Osteoblast (primary cell): ENCODE measurements around the gene ERC1. TPM values are rescaled to one million over a fixed set of nuclear protein-coding genes. Genes with fewer than 3 reads are reported as not detected.

Source experiments
- DNase-seq: peaks from one replicate; pipeline ENCODE4 v3.0.0; 2011; ENCODE audit warnings: low spot score, mixed read lengths; ENCODE audit not compliant: insufficient read length; ENCODE audit errors: missing footprints
- H2AFZ ChIP-seq: 2 replicates; pipeline ENCODE4 v1.6.0; 2011; ENCODE audit warnings: mild to moderate bottlenecking, low read length
- H3K27ac ChIP-seq: 2 replicates; pipeline ENCODE4 v1.5.1; 2011; ENCODE audit warnings: mild to moderate bottlenecking, low read depth, low read length, moderate library complexity
- H3K27me3 ChIP-seq: 2 replicates; pipeline ENCODE4 v1.6.0; 2012; ENCODE audit warnings: mild to moderate bottlenecking, control low read depth, inconsistent platforms, low read length, moderate library complexity; ENCODE audit not compliant: insufficient read depth
- H3K36me3 ChIP-seq: 2 replicates; pipeline ENCODE4 v1.5.1; 2011; ENCODE audit warnings: mild to moderate bottlenecking, low read length, control low read depth, moderate library complexity; ENCODE audit not compliant: insufficient read depth
- H3K4me1 ChIP-seq: 2 replicates; pipeline ENCODE4 v1.5.1; 2011; ENCODE audit warnings: mild to moderate bottlenecking, low read length, control low read depth, moderate library complexity; ENCODE audit not compliant: insufficient read depth
- H3K4me2 ChIP-seq: 2 replicates; pipeline ENCODE4 v1.6.0; 2011; ENCODE audit warnings: mild to moderate bottlenecking, low read length; ENCODE audit not compliant: insufficient read depth
- H3K4me3 ChIP-seq: fragments of 200-600 bp; sonication (generic); 3 replicates; pipeline ENCODE4 v1.5.1; 2012; ENCODE audit warnings: mild to moderate bottlenecking, low read length, inconsistent platforms; ENCODE audit not compliant: insufficient read depth
- H3K79me2 ChIP-seq: 2 replicates; pipeline ENCODE4 v1.6.0; 2012; ENCODE audit warnings: mild to moderate bottlenecking, low read length, control low read depth, inconsistent platforms; ENCODE audit not compliant: insufficient read depth
- H3K9me3 ChIP-seq: 2 replicates; pipeline ENCODE4 v1.5.1; 2011; ENCODE audit warnings: low read depth, low read length, control low read depth
- H4K20me1 ChIP-seq: 2 replicates; pipeline ENCODE4 v1.6.0; 2012; ENCODE audit warnings: mild to moderate bottlenecking, low read length, control low read depth; ENCODE audit not compliant: insufficient read depth
- total RNA-seq: library from RNA; depleted of rRNA; stranded (reverse); fragments of >200 nt; gene quantifications from 2 replicates; pipeline ENCODE4 v1.2.3, GENCODE V29; 2012
- TF ChIP-seq, protein P1 (sequence below): IDR thresholded peaks from 2 replicates; pipeline ENCODE4 v1.5.1; 2011; ENCODE audit warnings: mild to moderate bottlenecking, low read depth, low read length, moderate library complexity; ENCODE audit errors: extremely low read depth

ERC1 gene
- total RNA-seq, 1 donor: 36.2 TPM

DNA sequence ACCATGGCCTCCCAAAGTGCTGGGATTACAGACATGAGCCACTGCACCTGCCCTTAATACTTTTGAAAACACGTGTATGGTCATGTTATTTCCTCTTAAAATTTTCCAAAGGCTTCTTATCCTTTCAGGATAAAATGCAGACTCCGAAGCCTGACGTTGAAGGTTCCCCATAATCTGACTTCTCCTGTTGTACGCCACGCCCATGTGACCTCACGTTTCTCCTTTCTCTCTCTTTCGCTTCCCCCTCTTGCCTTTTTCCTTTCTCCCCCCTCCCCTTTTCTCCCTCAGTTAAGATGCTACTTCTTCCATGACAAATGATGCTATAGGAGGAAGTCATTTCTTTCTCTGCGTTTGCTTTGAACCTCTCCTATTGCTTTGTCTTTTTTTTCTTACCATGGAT lies 337.4 kb downstream of the ERC1 start:
- TF ChIP-seq, protein P1, sequence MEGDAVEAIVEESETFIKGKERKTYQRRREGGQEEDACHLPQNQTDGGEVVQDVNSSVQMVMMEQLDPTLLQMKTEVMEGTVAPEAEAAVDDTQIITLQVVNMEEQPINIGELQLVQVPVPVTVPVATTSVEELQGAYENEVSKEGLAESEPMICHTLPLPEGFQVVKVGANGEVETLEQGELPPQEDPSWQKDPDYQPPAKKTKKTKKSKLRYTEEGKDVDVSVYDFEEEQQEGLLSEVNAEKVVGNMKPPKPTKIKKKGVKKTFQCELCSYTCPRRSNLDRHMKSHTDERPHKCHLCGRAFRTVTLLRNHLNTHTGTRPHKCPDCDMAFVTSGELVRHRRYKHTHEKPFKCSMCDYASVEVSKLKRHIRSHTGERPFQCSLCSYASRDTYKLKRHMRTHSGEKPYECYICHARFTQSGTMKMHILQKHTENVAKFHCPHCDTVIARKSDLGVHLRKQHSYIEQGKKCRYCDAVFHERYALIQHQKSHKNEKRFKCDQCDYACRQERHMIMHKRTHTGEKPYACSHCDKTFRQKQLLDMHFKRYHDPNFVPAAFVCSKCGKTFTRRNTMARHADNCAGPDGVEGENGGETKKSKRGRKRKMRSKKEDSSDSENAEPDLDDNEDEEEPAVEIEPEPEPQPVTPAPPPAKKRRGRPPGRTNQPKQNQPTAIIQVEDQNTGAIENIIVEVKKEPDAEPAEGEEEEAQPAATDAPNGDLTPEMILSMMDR: no peak
- Histone ChIP-seq H3K27ac (no peak overlapping the region), H2AFZ (no peak overlapping the region), H3K4me3 (no peak overlapping the region), H3K9me3 (no peaks in the 10 kb centered on the region), H3K4me1 (no peaks in the 10 kb centered on the region), H3K79me2 (no peaks in the 10 kb centered on the region), H3K36me3 (no peaks in the 10 kb centered on the region), H3K4me2 (no peak overlapping the region), H3K27me3 (no peaks in the 10 kb centered on the region), H4K20me1 (no peaks in the 10 kb centered on the region)
- no peak for DNase-seq

DNA sequence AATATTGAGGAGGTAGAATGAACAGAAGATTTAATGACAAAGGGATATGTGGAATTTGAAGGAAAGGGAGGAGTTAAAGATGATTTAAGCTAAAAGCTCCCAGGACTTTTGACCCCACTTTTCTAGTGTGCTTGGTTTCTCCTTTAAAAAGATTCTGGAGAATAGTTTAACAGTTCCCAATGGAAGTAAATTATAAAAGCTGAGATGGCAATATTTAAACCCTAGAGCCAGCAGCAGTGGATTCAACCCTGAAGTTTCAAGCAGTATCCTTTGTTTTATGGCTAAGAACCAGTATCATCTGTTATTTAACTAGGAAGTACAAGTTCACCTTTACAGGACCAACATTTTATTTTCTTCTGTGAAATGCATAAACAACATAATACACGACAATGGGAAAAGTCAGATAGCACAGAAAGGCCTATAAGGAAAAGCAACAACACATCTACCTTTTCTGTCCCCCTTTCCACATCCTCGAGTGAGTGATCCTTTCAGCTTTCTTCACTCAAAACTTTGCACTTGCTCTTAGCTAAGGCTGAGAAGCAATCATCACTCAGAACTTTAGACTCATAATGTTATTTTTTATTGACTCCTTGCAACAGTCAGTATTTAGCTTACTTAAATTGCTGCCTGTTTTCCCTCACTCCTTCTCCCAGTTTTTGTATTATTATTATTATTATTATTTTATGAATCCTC lies 338.9 kb downstream of the ERC1 start:
- Histone ChIP-seq H3K4me3 (no peak overlapping the region), H3K27me3 (no peaks in the 10 kb centered on the region), H3K27ac (no peak overlapping the region), H3K4me1 (no peaks in the 10 kb centered on the region), H3K4me2 (no peak overlapping the region), H2AFZ (no peak overlapping the region), H4K20me1 (no peaks in the 10 kb centered on the region), H3K9me3 (no peaks in the 10 kb centered on the region), H3K79me2 (peaks cover 2% of the 10 kb centered on the region), H3K36me3 (no peaks in the 10 kb centered on the region)
- no peak for DNase-seq
- TF ChIP-seq, protein P1: no peak

DNA sequence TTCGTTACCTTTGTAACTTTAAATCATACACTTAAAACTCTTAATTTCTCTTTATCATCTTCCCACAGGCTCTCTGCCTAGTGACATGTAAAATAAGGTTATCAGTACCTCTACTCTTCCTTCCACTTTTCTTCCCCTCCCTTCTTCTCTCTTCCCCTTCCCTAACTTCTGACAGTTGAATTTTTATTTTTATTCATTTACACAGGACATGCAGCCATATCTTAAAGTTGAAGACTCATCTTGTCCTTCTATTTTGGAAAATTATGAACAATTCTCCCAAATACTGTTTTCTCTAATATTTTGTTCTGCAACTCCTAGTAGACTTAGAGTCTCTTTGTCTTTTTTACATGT lies 339.4 kb downstream of the ERC1 start:
- Histone ChIP-seq H3K36me3 (no peaks in the 10 kb centered on the region), H3K4me3 (no peak overlapping the region), H4K20me1 (no peaks in the 10 kb centered on the region), H3K4me1 (no peaks in the 10 kb centered on the region), H3K9me3 (no peaks in the 10 kb centered on the region), H3K27me3 (no peaks in the 10 kb centered on the region), H3K79me2 (peaks cover 5% of the 10 kb centered on the region), H2AFZ (no peak overlapping the region), H3K27ac (no peak overlapping the region), H3K4me2 (no peak overlapping the region)
- no peak for DNase-seq
- TF ChIP-seq, protein P1: no peak

DNA sequence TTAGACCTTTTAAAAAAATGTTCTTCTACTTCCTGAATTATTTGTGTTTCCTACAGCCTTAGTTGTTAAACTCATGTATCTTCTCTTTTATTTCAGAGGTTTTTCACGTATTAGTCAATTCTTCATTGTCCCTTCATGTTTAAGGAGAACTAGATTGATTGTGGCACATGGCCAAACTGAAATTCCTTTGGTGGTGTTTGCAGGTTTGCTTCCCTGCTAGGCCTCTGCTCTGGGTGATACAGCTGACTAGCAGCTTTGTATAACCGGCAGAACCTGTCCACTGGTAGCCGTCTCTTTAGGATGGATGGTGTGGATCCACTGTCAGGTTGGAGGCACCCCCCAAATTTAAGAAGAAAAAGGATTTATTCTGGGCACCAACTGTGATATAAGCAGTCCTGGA lies 341.3 kb downstream of the ERC1 start:
- Histone ChIP-seq H3K9me3 (no peaks in the 10 kb centered on the region), H3K4me3 (no peak overlapping the region), H3K4me1 (no peaks in the 10 kb centered on the region), H3K79me2 (peaks cover 16% of the 10 kb centered on the region), H3K27ac (no peak overlapping the region), H3K4me2 (no peak overlapping the region), H2AFZ (no peak overlapping the region), H3K27me3 (no peaks in the 10 kb centered on the region), H3K36me3 (no peaks in the 10 kb centered on the region), H4K20me1 (no peaks in the 10 kb centered on the region)
- TF ChIP-seq, protein P1: no peak
- no peak for DNase-seq
